MM.1S (cell line): ENCODE results near the gene P3H1.

Experiments used
- CTCF ChIP-seq: fragments of 300-600 bp; sonication (generic); IDR thresholded peaks from 2 replicates; pipeline ENCODE4 v1.5.1; 2016; ENCODE audit warnings: antibody characterized with exemption, low read length, mixed read lengths
- EZH2 ChIP-seq: fragments of 300-600 bp; sonication (generic); optimal IDR thresholded peaks from 2 replicates; pipeline ENCODE3; 2017; ENCODE audit warnings: low read depth, mild to moderate bottlenecking, antibody characterized with exemption, low read length, mixed read lengths

- TF ChIP-seq CTCF (no peak), EZH2 (no peak)
Measured at GRCh38 chr1:42786097-42786496, 19.3 kb upstream of the P3H1 start.
